SKM-1 treated with dmso at 0.1 percent for 144 hours (cell line): Measurements from ENCODE around the gene STOML1.
"Not testable (repeated sequence)": the region's sequence is repeated elsewhere in the genome, so short reads cannot be mapped to it uniquely, and the experiment has no call there.

ENCODE experiments used
- DNase-seq: peaks from one replicate; lab custom pipeline; 2025; ENCODE audit not compliant: unreplicated experiment; lab: John Stamatoyannopoulos, UW

STOML1 gene

GRCh38 chr15:73949496-73949895 lies 42.6 kb downstream of the STOML1 start:
- no peak for DNase-seq

GRCh38 chr15:73948982-73949381 lies 43.1 kb downstream of the STOML1 start:
- no peak for DNase-seq

GRCh38 chr15:73948396-73948795 lies 43.7 kb downstream of the STOML1 start:
- DNase-seq, result no peak

- no peak for DNase-seq
Measured at GRCh38 chr15:73947651-73948050, 44.4 kb downstream of the STOML1 start.

GRCh38 chr15:73946795-73947370 lies 45.2 kb downstream of the STOML1 start:
- no peak for DNase-seq

GRCh38 chr15:73946046-73946721 lies 45.9 kb downstream of the STOML1 start:
- no peak for DNase-seq

- DNase-seq, result no peak
Measured at GRCh38 chr15:73945130-73945508, 47.0 kb downstream of the STOML1 start.

GRCh38 chr15:73944161-73945129 lies 47.6 kb downstream of the STOML1 start:
- no peak for DNase-seq

GRCh38 chr15:73942751-73943270 lies 49.3 kb downstream of the STOML1 start:
- DNase-seq, result no peak

- no peak for DNase-seq
Measured at GRCh38 chr15:73941871-73942635, 50.0 kb downstream of the STOML1 start.

- DNase-seq, result no peak
Measured at GRCh38 chr15:73941449-73941848, 50.6 kb downstream of the STOML1 start.

- no peak for DNase-seq
Measured at GRCh38 chr15:73941044-73941443, 51.1 kb downstream of the STOML1 start.

GRCh38 chr15:73940061-73940981 lies 51.8 kb downstream of the STOML1 start:
- no peak for DNase-seq

- no peak for DNase-seq
Measured at GRCh38 chr15:73939138-73939537, 53.0 kb downstream of the STOML1 start.

- not testable (repeated sequence) for DNase-seq
Measured at GRCh38 chr15:73938516-73938915, 53.6 kb downstream of the STOML1 start.

GRCh38 chr15:73937726-73938125 lies 54.4 kb downstream of the STOML1 start:
- no peak for DNase-seq

- DNase-seq, result no peak
Measured at GRCh38 chr15:73937296-73937695, 54.8 kb downstream of the STOML1 start.

GRCh38 chr15:73936588-73937290 lies 55.4 kb downstream of the STOML1 start:
- no peak for DNase-seq

GRCh38 chr15:73936181-73936580 lies 55.9 kb downstream of the STOML1 start:
- no peak for DNase-seq
